GM12891 (cell line): ENCODE results near the gene TMTC2.

Source experiments
- PAX5 ChIP-seq: IDR thresholded peaks from 2 replicates; pipeline ENCODE4 v1.6.1; 2011; ENCODE audit warnings: low read length, moderate library complexity, mild to moderate bottlenecking; ENCODE audit not compliant: insufficient read depth, severe bottlenecking
- POLR2A ChIP-seq: IDR thresholded peaks from 2 replicates; pipeline ENCODE4 v1.6.1; 2011; ENCODE audit warnings: low read depth, low read length, control low read depth
- POLR2AphosphoS5 ChIP-seq: IDR thresholded peaks from 2 replicates; pipeline ENCODE4 v1.6.1; 2011; ENCODE audit warnings: low read depth, low read length, control low read depth
- POU2F2 ChIP-seq: IDR thresholded peaks from 2 replicates; pipeline ENCODE4 v1.6.1; 2011; ENCODE audit warnings: low read depth, mild to moderate bottlenecking, control low read depth, low read length, moderate library complexity
- TAF1 ChIP-seq: IDR thresholded peaks from 2 replicates; pipeline ENCODE4 v1.6.1; 2011; ENCODE audit warnings: low read depth, low read length, control low read depth

- TF ChIP-seq POLR2AphosphoS5, result no peak
- no peak for TF ChIP-seq POLR2A
- TF ChIP-seq PAX5, result no peak
- no peak for TF ChIP-seq POU2F2
- TF ChIP-seq TAF1, result no peak
Measured at GRCh38 chr12:82968631-82969367, 282.1 kb downstream of the TMTC2 start.
